ENCODE data around the gene MFSD11. TPM values are rescaled to one million over a fixed set of nuclear protein-coding genes. Genes with fewer than 3 reads are reported as not detected.
"Not testable (repeated sequence)": the region's sequence is repeated elsewhere in the genome, so short reads cannot be mapped to it uniquely, and the experiment has no call there.

Gene MFSD11
- total RNA-seq, 1 donor from 2014 or later: 38.7 TPM

GRCh38 chr17:76710863-76711611 is 26.9 kb upstream of the MFSD11 start, which contains the start of gene MXRA7:
TSS of gene MXRA7 (minus strand) at chr17:76710965. CDS start at chr17:76710946, 19 bp downstream.
- TF ChIP-seq CTCF (IDR thresholded peaks at IDR 0.05; ENCODE audit: unreplicated experiment): no peak
- peak within 1 kb of the TSS; percentile 90 for H3K4me3 Mint-ChIP-seq (ENCODE audit: low read depth)
- no peaks in the 10 kb centered on the region for H3K9me3 Mint-ChIP-seq (ENCODE audit: low read depth)
- H3K27me3 Mint-ChIP-seq: no peaks in the 10 kb centered on the region
- peaks cover 9% of the 10 kb centered on the region for H3K36me3 Mint-ChIP-seq (ENCODE audit: insufficient read depth)
- DNase-seq (ENCODE audit: low spot score, unreplicated experiment): peak; percentile 65
- H3K4me1 Mint-ChIP-seq (ENCODE audit: low read depth): peaks cover 31% of the 10 kb centered on the region
- peak within 1 kb of the TSS; percentile 98 for H3K27ac Mint-ChIP-seq

GRCh38 chr17:76712321-76712720 is 25.6 kb upstream of the MFSD11 start:
- H3K4me3 Mint-ChIP-seq (ENCODE audit: low read depth); H3K36me3 Mint-ChIP-seq (ENCODE audit: insufficient read depth): not testable (repeated sequence)
- H3K4me1 Mint-ChIP-seq (ENCODE audit: low read depth): peaks cover 31% of the 10 kb centered on the region

GRCh38 chr17:76713765-76714164 is 24.2 kb upstream of the MFSD11 start:
- no peak for DNase-seq (ENCODE audit: low spot score, unreplicated experiment)
- H3K27ac Mint-ChIP-seq: no peak overlapping the region
- no peak for TF ChIP-seq CTCF (IDR thresholded peaks at IDR 0.05; ENCODE audit: unreplicated experiment)
- H3K9me3 Mint-ChIP-seq (ENCODE audit: low read depth): no peaks in the 10 kb centered on the region
- peaks cover 11% of the 10 kb centered on the region for H3K36me3 Mint-ChIP-seq (ENCODE audit: insufficient read depth)
- H3K4me3 Mint-ChIP-seq (ENCODE audit: low read depth): no peak overlapping the region
- no peaks in the 10 kb centered on the region for H3K27me3 Mint-ChIP-seq
- peaks cover 19% of the 10 kb centered on the region for H3K4me1 Mint-ChIP-seq (ENCODE audit: low read depth)

More at GRCh38 chr17:76712321-76712720, 25.6 kb upstream of the MFSD11 start:
- not testable (repeated sequence) for H3K9me3 Mint-ChIP-seq (ENCODE audit: low read depth); H3K27ac Mint-ChIP-seq; DNase-seq (ENCODE audit: low spot score, unreplicated experiment); H3K27me3 Mint-ChIP-seq

- Mint-ChIP-seq H3K4me1 (ENCODE audit: low read depth) (peaks cover 13% of the 10 kb centered on the region), H3K4me3 (ENCODE audit: low read depth) (no peak overlapping the region), H3K36me3 (ENCODE audit: insufficient read depth) (peaks cover 12% of the 10 kb centered on the region), H3K9me3 (ENCODE audit: low read depth) (no peaks in the 10 kb centered on the region), H3K27me3 (no peaks in the 10 kb centered on the region), H3K27ac (no peak overlapping the region)
- DNase-seq (ENCODE audit: low spot score, unreplicated experiment): no peak
- no peak for TF ChIP-seq CTCF (IDR thresholded peaks at IDR 0.05; ENCODE audit: unreplicated experiment)
Measured at GRCh38 chr17:76714336-76714735, 23.6 kb upstream of the MFSD11 start.

GRCh38 chr17:76714822-76715495 is 23.0 kb upstream of the MFSD11 start:
- Mint-ChIP-seq H3K27ac (no peak overlapping the region), H3K27me3 (no peaks in the 10 kb centered on the region), H3K4me3 (ENCODE audit: low read depth) (no peak overlapping the region), H3K9me3 (ENCODE audit: low read depth) (no peaks in the 10 kb centered on the region), H3K4me1 (ENCODE audit: low read depth) (peaks cover 7% of the 10 kb centered on the region), H3K36me3 (ENCODE audit: insufficient read depth) (peaks cover 13% of the 10 kb centered on the region)
- peak; percentile 89 for TF ChIP-seq CTCF (IDR thresholded peaks at IDR 0.05; ENCODE audit: unreplicated experiment)
- DNase-seq (ENCODE audit: low spot score, unreplicated experiment): peak; percentile 68
